GM12878 (cell line): Measurements from ENCODE around the gene SCNN1G. TPM values are rescaled to one million over a fixed set of nuclear protein-coding genes. Genes with fewer than 3 reads are reported as not detected.

Source experiments
- ATAC-seq: fragments of 200-7000 bp; cut with Tn5 transposase; 3 replicates; pipeline ENCODE4 v1.9.1; 2020; ENCODE audit warnings: mild to moderate bottlenecking, moderate library complexity
- BruUV-seq: library from RNA; stranded (reverse); fragments of 400-500 nt; replicated peaks from 2 replicates; lab custom pipeline; 2021; lab: Mats Ljungman, UMichigan
- CTCF ChIA-PET: fragments of 300-600 bp; sonication (Branson Sonifier 250); formaldehyde crosslinking; extraction: SDS; loops from one replicate; lab custom pipeline; 2021; ENCODE audit warnings: inconsistent platforms; lab: Yijun Ruan, JAX
- POLR2A ChIA-PET: fragments of 350-600 bp; formaldehyde crosslinking; extraction: SDS; loops from one replicate; lab custom pipeline; 2021; ENCODE audit warnings: inconsistent platforms; lab: Charles Lee
- RAD21 ChIA-PET: fragments of 300-600 bp; sonication (Branson Sonifier 250); formaldehyde crosslinking; loops from one replicate; lab custom pipeline; 2023; ENCODE audit warnings: antibody characterized with exemption; ENCODE audit not compliant: unreplicated experiment; lab: Charles Lee
- SMC1A ChIA-PET: fragments of 300-600 bp; sonication (Branson Sonifier 250); formaldehyde crosslinking; loops from one replicate; lab custom pipeline; 2023; ENCODE audit not compliant: unreplicated experiment, uncharacterized antibody; lab: Charles Lee
- DNase-seq: peaks from one replicate; pipeline ENCODE4 v3.0.0-alpha.2; 2011; ENCODE audit warnings: low read depth, low spot score
- FAIRE-seq: peaks from 3 replicates; lab custom pipeline; 2011; peaks lifted over from hg19 to GRCh38; lab: Jason Lieb, UNC
- H2AFZ ChIP-seq: 2 replicates; pipeline ENCODE4 v1.6.0; 2011; ENCODE audit warnings: low read depth, low read length, control low read depth; ENCODE audit not compliant: control insufficient read depth
- H3K27ac ChIP-seq: 2 replicates; pipeline ENCODE4 v1.5.1; 2011; ENCODE audit warnings: control low read depth; ENCODE audit not compliant: control insufficient read depth, insufficient read depth
- H3K27me3 ChIP-seq, 2 experiments: replicated peaks in 1 of 2; 2 replicates each; pipeline versions ENCODE4 v1.6.0 to v1.6.1; 2011; ENCODE audit warnings: low read length in 1 of 2; ENCODE audit not compliant: control insufficient read depth in 2 of 2, insufficient read depth in 2 of 2
- H3K36me3 ChIP-seq, 2 experiments: 2 replicates each; pipeline ENCODE4 v1.5.1; 2011; ENCODE audit warnings: low read length in 1 of 2; ENCODE audit not compliant: control insufficient read depth in 2 of 2, insufficient read depth in 2 of 2
- H3K4me1 ChIP-seq: 2 replicates; pipeline ENCODE4 v1.6.1; 2011; ENCODE audit warnings: mild to moderate bottlenecking, low read length, moderate library complexity, mixed read lengths; ENCODE audit not compliant: control insufficient read depth, insufficient read depth
- H3K4me2 ChIP-seq: 2 replicates; pipeline ENCODE4 v1.6.0; 2011; ENCODE audit warnings: control low read depth; ENCODE audit not compliant: control insufficient read depth, insufficient read depth
- H3K4me3 ChIP-seq: fragments of 200-600 bp; sonication (generic); 2 replicates; pipeline ENCODE4 v1.5.1; 2016
- H3K79me2 ChIP-seq: 2 replicates; pipeline ENCODE4 v1.6.0; 2011; ENCODE audit warnings: low read length; ENCODE audit not compliant: control insufficient read depth, insufficient read depth
- H3K9ac ChIP-seq: 2 replicates; pipeline ENCODE4 v1.8.0; 2011; ENCODE audit warnings: low read length, control low read depth, mixed read lengths; ENCODE audit not compliant: control insufficient read depth, insufficient read depth
- H3K9me3 ChIP-seq: replicated peaks from 3 replicates; pipeline ENCODE4 v1.5.1; 2011; ENCODE audit warnings: mild to moderate bottlenecking, low read length; ENCODE audit not compliant: control insufficient read depth, insufficient read depth
- H4K20me1 ChIP-seq: 2 replicates; pipeline ENCODE4 v1.6.0; 2011; ENCODE audit not compliant: control insufficient read depth, insufficient read depth
- ELK1 ChIP-seq: IDR thresholded peaks from 2 replicates; pipeline ENCODE4 v1.6.1; 2012; ENCODE audit warnings: low read depth, low read length, improper control_type of control experiment
- SMAD1 ChIP-seq: fragments of 450-650 bp; IDR thresholded peaks from 2 replicates; pipeline ENCODE4 v1.6.1; 2018; ENCODE audit warnings: mild to moderate bottlenecking, low read depth; ENCODE audit not compliant: partially characterized antibody
- TCF12 ChIP-seq: IDR thresholded peaks from 2 replicates; pipeline ENCODE4 v1.6.1; 2011; ENCODE audit warnings: low read depth, mild to moderate bottlenecking, low read length
- WGBS: methylation state at CpG from one replicate; pipeline ENCODE4 v1.1.6; 2016; ENCODE audit warnings: low lambda C conversion rate; ENCODE audit not compliant: insufficient replicate concordance, insufficient coverage; ENCODE audit errors: missing lambda C conversion rate; 5-methylcytosine and 5-hydroxymethylcytosine counted together
- in situ Hi-C: fragments of 300-500 bp; cut with MboI; formaldehyde crosslinking; loops from 9 replicates; pipeline ENCODE4 v1.14.3; 2018; ENCODE audit warnings: mixed read lengths
- intact Hi-C: fragments of 100-400 bp; cut with micrococcal nuclease; formaldehyde crosslinking; loops from one replicate; pipeline ENCODE4 v1.14.2; 2022; ENCODE audit not compliant: unreplicated experiment
- polyA plus RNA-seq, 11 experiments: library from polyadenylated mRNA; depleted of rRNA in 4 of 11; unstranded in 6 of 11; stranded (reverse) in 5 of 11; fragments of >200 nt; fragmentation: Nextera tagmentation in 4 of 11; fragmentation: Illumina TruSeq in 1 of 11; extraction: Ambion mirVana in 4 of 11; extraction: Trizol in 1 of 11; gene quantifications; 1 replicate in 1 of 11; 2 replicates in 10 of 11; pipeline versions ENCODE4 v1.2.1 to v1.2.3, GENCODE V29; 2011 to 2016; ENCODE audit warnings: inconsistent platforms in 2 of 11, missing spikeins in 2 of 11, low read depth in 1 of 11
- total RNA-seq, 4 experiments: library from RNA; depleted of rRNA in 3 of 4; stranded (reverse); fragments of >200 nt in 3 of 4; fragmentation: Illumina TruSeq in 1 of 4; extraction: Trizol in 1 of 4; gene quantifications; 2 replicates each; pipeline versions ENCODE4 v1.2.1 to v1.2.3, GENCODE V29; 2013 to 2021

The SCNN1G gene
- total and polyA plus RNA-seq, 10 of the 15 experiments (the other 5 are each of a cell fraction or from before 2014, with no cell fraction given): 0.04 to 0.86 (median 0.08) TPM; not detected in 5

DNA sequence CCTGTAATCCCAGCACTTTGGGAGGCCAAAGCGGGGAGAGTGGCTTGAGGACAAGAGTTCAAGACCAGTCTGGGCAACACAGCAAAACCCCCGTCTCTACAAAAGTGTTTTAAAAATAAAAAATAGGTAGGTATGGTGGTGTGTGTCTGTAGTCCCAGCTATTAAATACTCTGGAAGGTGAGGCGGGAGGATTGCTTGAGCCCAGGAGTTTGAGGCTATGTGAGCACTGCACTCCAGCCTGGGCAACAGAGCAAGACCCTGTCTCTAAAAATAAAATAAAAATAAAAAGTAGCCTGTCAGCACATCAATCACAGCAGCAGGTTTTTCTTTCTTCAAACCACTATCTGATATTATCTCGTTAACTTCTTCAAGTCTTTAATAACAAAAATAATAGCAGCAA lies 34.9 kb upstream of the SCNN1G start:
- peaks cover 13% of the 10 kb centered on the region for H3K79me2 ChIP-seq
- TSS peak; percentile 67 for BruUV-seq
- no peak for DNase-seq
- intact Hi-C loops (no loop called here), in situ Hi-C loops (no loop called here)
- peak overlapping the region; percentile 79; the same call in 1 of the 2 replicates for H3K4me3 ChIP-seq
- RAD21 ChIA-PET: no interaction called here
- H3K4me1 ChIP-seq: no peaks in the 10 kb centered on the region; the same call in 1 of the 2 replicates
- H2AFZ ChIP-seq: no peak overlapping the region
- H3K36me3 ChIP-seq: no peaks in the 10 kb centered on the region
- peak overlapping the region; percentile 68 for H3K4me2 ChIP-seq
- SMC1A ChIA-PET: no interaction called here
- POLR2A ChIA-PET: no interaction called here
- CTCF ChIA-PET: interaction anchor here (0.7 to 1.8 kb wide), 4 partner anchors 249 to 359 kb away, joined by 3 to 5 read pairs (median 4); no protein-coding TSS in a partner anchor
- H4K20me1 ChIP-seq: no peaks in the 10 kb centered on the region
- no peak overlapping the region for H3K27ac ChIP-seq
- 87% methylated on average over 4 of the region's 4 CpGs for WGBS
- TF ChIP-seq SMAD1 (no peak), ELK1 (no peak)
- no peaks in the 10 kb centered on the region for H3K9me3 ChIP-seq
- H3K9ac ChIP-seq: no peak overlapping the region
- FAIRE-seq: no peak
- H3K27me3 ChIP-seq: no peaks in the 10 kb centered on the region
- ATAC-seq: no peak

DNA sequence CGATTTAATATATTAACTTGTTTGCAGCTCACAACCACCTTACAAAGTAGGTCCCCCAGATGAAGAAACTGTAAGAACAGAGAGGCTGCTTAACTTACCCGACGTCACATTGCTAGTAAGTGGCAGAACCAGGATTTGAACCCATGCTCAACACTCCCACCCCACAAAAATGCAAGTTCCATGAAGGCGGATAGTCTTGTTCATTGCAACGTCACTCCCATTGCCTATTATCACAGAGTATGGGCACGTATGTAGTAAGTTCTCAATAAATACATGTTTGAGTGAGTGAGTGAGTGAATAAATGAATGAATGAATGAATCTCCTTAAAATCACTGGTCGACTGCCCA lies 34.4 kb upstream of the SCNN1G start:
- DNase-seq (no peak), ATAC-seq (no peak), FAIRE-seq (no peak)
- ChIA-PET SMC1A (no interaction called here), RAD21 (no interaction called here), CTCF (interaction anchor here (0.7 to 1.4 kb wide), 3 partner anchors 250 to 358 kb away, joined by 3 to 4 read pairs (median 3); no protein-coding TSS in a partner anchor), POLR2A (no interaction called here)
- Histone ChIP-seq H3K4me3 (peak overlapping the region; percentile 79), H3K4me1 (no peaks in the 10 kb centered on the region; the same call in 1 of the 2 replicates), H3K36me3 (no peaks in the 10 kb centered on the region), H3K79me2 (peaks cover 13% of the 10 kb centered on the region), H3K27me3 (no peaks in the 10 kb centered on the region), H4K20me1 (no peaks in the 10 kb centered on the region), H2AFZ (peak overlapping the region; percentile 57), H3K9me3 (no peaks in the 10 kb centered on the region), H3K27ac (no peak overlapping the region), H3K4me2 (peak overlapping the region; percentile 68), H3K9ac (peak overlapping the region; percentile 21; the same call in 1 of the 2 replicates)
- intact Hi-C loops: no loop called here
- no peak for TF ChIP-seq TCF12
- in situ Hi-C loops: no loop called here
- BruUV-seq: no TSS peak
- WGBS: 50% methylated on average over 7 of the region's 7 CpGs
